CD4-positive, alpha-beta T cell treated with Interleukin-2 at 100 ng/mL for 4 hours (primary cell): ENCODE results near the gene KCNJ10.

Source experiments
- DNase-seq: peaks from one replicate; pipeline ENCODE4 v3.0.0-alpha.2; 2020; ENCODE audit warnings: low spot score

KCNJ10 gene

GRCh38 chr1:160098852-160099561, 29.0 kb upstream of the KCNJ10 start:
- peak; percentile 98 for DNase-seq

GRCh38 chr1:160097911-160098851, 28.2 kb upstream of the KCNJ10 start, which contains the start of gene IGSF8:
Gene IGSF8, minus strand, starts transcription at chr1:160098619. Its CDS starts 147 bp downstream, at chr1:160098472.
- peak; percentile 94 for DNase-seq

- DNase-seq = no peak
Observed at GRCh38 chr1:160097151-160097910, 27.4 kb upstream of the KCNJ10 start.

GRCh38 chr1:160096274-160097116, 26.5 kb upstream of the KCNJ10 start:
- DNase-seq = no peak

GRCh38 chr1:160095382-160096105, 25.6 kb upstream of the KCNJ10 start:
- DNase-seq = no peak

GRCh38 chr1:160094806-160095205, 24.8 kb upstream of the KCNJ10 start:
- no peak for DNase-seq

GRCh38 chr1:160094291-160094625, 24.3 kb upstream of the KCNJ10 start:
- no peak for DNase-seq

- DNase-seq = no peak
Observed at GRCh38 chr1:160093624-160094290, 23.8 kb upstream of the KCNJ10 start.

- DNase-seq = no peak
Observed at GRCh38 chr1:160093069-160093395, 23.1 kb upstream of the KCNJ10 start.

GRCh38 chr1:160092366-160093068, 22.6 kb upstream of the KCNJ10 start:
- no peak for DNase-seq

GRCh38 chr1:160091666-160092223, 21.8 kb upstream of the KCNJ10 start:
- no peak for DNase-seq

GRCh38 chr1:160090760-160091159, 20.8 kb upstream of the KCNJ10 start:
- no peak for DNase-seq

- no peak for DNase-seq
Observed at GRCh38 chr1:160089883-160090282, 19.9 kb upstream of the KCNJ10 start.

GRCh38 chr1:160087118-160087662, 17.2 kb upstream of the KCNJ10 start:
- no peak for DNase-seq

- DNase-seq = no peak
Observed at GRCh38 chr1:160086456-160086892, 16.5 kb upstream of the KCNJ10 start.

- DNase-seq = peak; percentile 74
Observed at GRCh38 chr1:160085686-160086455, 15.9 kb upstream of the KCNJ10 start.

GRCh38 chr1:160084771-160085321, 14.9 kb upstream of the KCNJ10 start:
- DNase-seq = no peak
